Vagina (tissue), 2 donors: ENCODE measurements around the gene EPHA3.

Experiments
- CTCF ChIP-seq, 3 experiments: fragments of 450-650 bp in 2 of 3; fragments of 200-600 bp in 1 of 3; sonication (generic) in 1 of 3; IDR thresholded peaks; one replicate each; pipeline ENCODE4 v1.5.1; 2017 to 2019; ENCODE audit warnings: antibody characterized with exemption in 3 of 3, mild to moderate bottlenecking in 2 of 3, moderate library complexity in 2 of 3
- POLR2A ChIP-seq, 2 donors: fragments of 450-650 bp; IDR thresholded peaks; one replicate each; pipeline ENCODE4 v1.6.1; 2017; ENCODE audit warnings: antibody characterized with exemption in 2 of 2, mild to moderate bottlenecking in 2 of 2, moderate library complexity in 2 of 2

DNA sequence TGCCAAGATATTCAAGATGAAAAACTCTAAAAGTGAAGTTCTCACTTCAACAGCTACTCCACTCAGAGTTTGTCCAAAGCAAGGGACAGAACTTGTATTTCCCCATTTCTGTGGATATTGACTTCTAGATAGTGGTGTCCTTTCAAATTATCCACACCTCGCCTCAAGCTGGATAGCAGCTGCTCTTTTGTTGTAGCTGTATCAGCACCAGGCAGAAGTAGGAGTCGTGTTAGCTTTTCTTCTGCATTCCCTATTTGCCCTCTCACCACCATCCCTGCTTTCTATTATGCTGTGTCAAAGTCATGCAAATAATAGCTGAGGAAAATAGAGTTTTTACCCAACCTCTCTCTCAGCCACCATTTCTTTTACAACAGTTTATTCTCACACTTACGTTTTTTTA lies 303.8 kb downstream of the EPHA3 start:
- TF ChIP-seq POLR2A (IDR thresholded peaks at IDR 0.05) (no peak), CTCF (IDR thresholded peaks at IDR 0.05) (no peak)
